H1 (cell line): ENCODE measurements around the gene THOP1. TPM values are rescaled to one million over a fixed set of nuclear protein-coding genes. Genes with fewer than 3 reads are reported as not detected.

Experiments used
- ATF3 ChIP-seq: IDR thresholded peaks from 2 replicates; pipeline ENCODE4 v1.6.1; 2011; ENCODE audit warnings: low read depth, mild to moderate bottlenecking, low read length; ENCODE audit not compliant: insufficient read depth
- CBX8 ChIP-seq: fragments of 300-800, 300-1000 bp; sonication (generic); IDR thresholded peaks from 2 replicates; pipeline ENCODE4 v1.7.1; 2016; ENCODE audit warnings: low read depth, low read length, borderline replicate concordance
- CHD2 ChIP-seq: IDR thresholded peaks from 2 replicates; pipeline ENCODE4 v1.6.1; 2012; ENCODE audit warnings: low read length, improper control_type of control experiment
- CTBP2 ChIP-seq: IDR thresholded peaks from 2 replicates; pipeline ENCODE4 v1.7.0; 2011; ENCODE audit warnings: borderline replicate concordance, mild to moderate bottlenecking, moderate library complexity, mixed read lengths, low read length; ENCODE audit not compliant: insufficient read depth, insufficient read length
- E2F6 ChIP-seq: IDR thresholded peaks from 2 replicates; pipeline ENCODE4 v1.6.1; 2012; ENCODE audit warnings: inconsistent platforms
- EP300 ChIP-seq, 2 experiments: IDR thresholded peaks; 1 replicate in 1 of 2; 2 replicates in 1 of 2; pipeline ENCODE4 v1.6.1; 2011 to 2012; ENCODE audit warnings: low read depth in 2 of 2, low read length in 2 of 2, mild to moderate bottlenecking in 2 of 2, borderline replicate concordance in 1 of 2, inconsistent platforms in 1 of 2, moderate library complexity in 1 of 2
- KDM1A ChIP-seq: fragments of 200-600, 300-600 bp; sonication (generic); IDR thresholded peaks from 2 replicates; pipeline ENCODE4 v1.7.1; 2016; ENCODE audit warnings: mild to moderate bottlenecking, low read length, borderline replicate concordance
- KDM4A ChIP-seq: IDR thresholded peaks from one replicate; pipeline ENCODE4 v1.7.1; 2012; ENCODE audit warnings: low read depth, mild to moderate bottlenecking, moderate library complexity, low read length, inconsistent platforms; ENCODE audit not compliant: severe bottlenecking
- KDM5A ChIP-seq: fragments of 200-600 bp; IDR thresholded peaks from 2 replicates; pipeline ENCODE4 v1.7.1; 2012; ENCODE audit warnings: mild to moderate bottlenecking, low read length, inconsistent platforms, mixed read lengths
- RAD21 ChIP-seq, 2 experiments: IDR thresholded peaks in 1 of 2; conservative IDR thresholded peaks in 1 of 2; 2 replicates each; pipeline ENCODE4 v1.6.1; 2011; ENCODE audit warnings: low read depth in 2 of 2, low read length in 2 of 2, improper control_type of control experiment in 1 of 2, inconsistent platforms in 1 of 2, mild to moderate bottlenecking in 1 of 2, moderate library complexity in 1 of 2
- RFX5 ChIP-seq: IDR thresholded peaks from 2 replicates; pipeline ENCODE4 v1.6.1; 2011; ENCODE audit warnings: low read depth, low read length, improper control_type of control experiment, borderline replicate concordance
- SIN3A ChIP-seq, 2 experiments: IDR thresholded peaks in 1 of 2; conservative IDR thresholded peaks in 1 of 2; 2 replicates each; pipeline ENCODE4 v1.6.1; 2011 to 2012; ENCODE audit warnings: low read length in 2 of 2, improper control_type of control experiment in 1 of 2, low read depth in 1 of 2, mild to moderate bottlenecking in 1 of 2
- SIRT6 ChIP-seq: IDR thresholded peaks from one replicate; pipeline ENCODE4 v1.7.1; 2012; ENCODE audit warnings: low read length, inconsistent platforms
- SP4 ChIP-seq: IDR thresholded peaks from 2 replicates; pipeline ENCODE4 v1.6.1; 2012; ENCODE audit warnings: low read length, inconsistent platforms
- SRF ChIP-seq: IDR thresholded peaks from 2 replicates; pipeline ENCODE4 v1.6.1; 2011; ENCODE audit warnings: mild to moderate bottlenecking, low read depth, low read length, moderate library complexity
- SUZ12 ChIP-seq: fragments of 200-600 bp; sonication (generic); IDR thresholded peaks from 2 replicates; pipeline ENCODE4 v1.6.1; 2012; ENCODE audit warnings: mild to moderate bottlenecking, inconsistent platforms, low read length, moderate library complexity, mixed read lengths
- TAF7 ChIP-seq: optimal IDR thresholded peaks from 2 replicates; pipeline ENCODE3; 2011; ENCODE audit warnings: low read depth, mild to moderate bottlenecking, inconsistent platforms, low read length, moderate library complexity, borderline replicate concordance
- TBP ChIP-seq: IDR thresholded peaks from 2 replicates; pipeline ENCODE4 v1.6.1; 2011; ENCODE audit warnings: low read depth, low read length, improper control_type of control experiment
- TCF12 ChIP-seq: IDR thresholded peaks from 2 replicates; pipeline ENCODE4 v1.6.1; 2011; ENCODE audit warnings: low read depth, mild to moderate bottlenecking, low read length
- polyA plus RNA-seq, 7 experiments: library from polyadenylated mRNA; depleted of rRNA in 3 of 7; stranded (reverse) in 5 of 7; unstranded in 2 of 7; fragments of >200 nt in 5 of 7; fragments of 200-250 nt in 2 of 7; gene quantifications; 1 replicate in 5 of 7; 2 replicates in 1 of 7; 4 replicates in 1 of 7; pipeline versions ENCODE4 v1.2.1 to v1.2.3, GENCODE V29; 2011 to 2013; ENCODE audit warnings: missing spikeins in 2 of 7, mixed read lengths in 2 of 7
- total RNA-seq: library from RNA; stranded (reverse); fragmentation: NEBNext Ultra II Directional; extraction: Animal tissue kit (Norgen Biotek cat#: 25700); gene quantifications from 2 replicates; pipeline ENCODE4 v1.2.1, GENCODE V29; 2021
- TF ChIP-seq, protein P1 (sequence below): IDR thresholded peaks from 2 replicates; pipeline ENCODE4 v1.6.1; 2012; ENCODE audit warnings: low read length, inconsistent platforms

Gene THOP1
- total and polyA plus RNA-seq, 2 of the 8 experiments (the other 6 are each of a cell fraction or from before 2014, with no cell fraction given) = 136 to 159 TPM

DNA sequence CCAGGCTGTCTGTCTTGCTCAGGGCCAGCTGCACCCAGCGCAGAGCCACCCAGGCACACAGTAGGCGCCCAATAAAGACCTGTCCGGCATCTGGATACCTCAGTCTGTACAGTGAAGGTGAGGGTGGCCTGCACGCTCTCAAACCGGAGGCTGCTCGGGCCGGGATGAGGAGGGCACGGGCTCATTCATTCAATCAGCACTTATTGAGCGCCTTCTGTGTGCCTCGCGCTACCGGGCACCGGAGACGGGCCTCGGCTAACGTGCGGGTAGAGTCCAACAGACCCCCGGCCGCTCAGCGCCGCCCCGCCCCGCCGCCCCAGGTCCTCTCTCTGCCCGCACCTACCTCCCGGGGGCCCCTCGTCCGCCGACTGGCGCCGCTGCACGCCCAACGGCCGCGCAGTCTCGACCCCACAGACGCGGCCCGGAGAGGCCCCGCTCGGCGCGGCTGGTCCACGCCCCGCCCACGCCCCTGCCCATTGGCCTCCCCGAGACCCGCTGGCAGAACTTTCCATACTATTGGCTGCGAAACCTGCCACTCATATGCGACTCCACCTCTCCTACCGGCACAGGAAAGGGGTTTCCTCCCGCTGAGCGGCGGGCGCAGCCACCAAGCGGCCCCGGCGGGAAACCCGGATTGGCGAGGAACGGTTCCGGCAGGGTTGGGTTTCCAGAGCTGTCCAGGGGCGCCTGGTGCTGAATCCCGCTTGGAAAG, 45.5 kb upstream of the THOP1 start, which contains the start of gene SLC39A3 (continued):
- TF ChIP-seq ATF3 (no peak), TCF12 (peak; percentile 86; the same call in 1 of the 2 replicates), SIN3A (conservative IDR thresholded peaks at IDR 0.05 in 1 of 2, IDR thresholded peaks at IDR 0.05 in 1 of 2; ENCODE audit: low read depth in 1 of 2, low read length in 2 of 2) (peak; percentile 99 to 100), SUZ12 (no peak), RFX5 (no peak), EP300 (IDR thresholded peaks at IDR 0.05; ENCODE audit: borderline replicate concordance in 1 of 2, low read depth in 2 of 2, low read length in 2 of 2) (peak in 1 of 2 experiments; percentile 89; a peak in 2 of 3 replicates), CHD2 (peak; percentile 87), SRF (peak; percentile 61; the same call in 1 of the 2 replicates), E2F6 (no peak; the same call in 1 of the 2 replicates), SIRT6 (no peak), KDM4A (peak; percentile 33), TBP (peak; percentile 68), TAF7 (peak; percentile 89), RAD21 (IDR thresholded peaks at IDR 0.05 in 1 of 2, conservative IDR thresholded peaks at IDR 0.05 in 1 of 2; ENCODE audit: low read depth in 2 of 2, low read length in 2 of 2) (peak in 1 of 2 experiments; percentile 42; a peak in 2 of 4 replicates), KDM5A (no peak), CBX8 (no peak), KDM1A (peak; percentile 57; the same call in 1 of the 2 replicates), SP4 (peak; percentile 96), CTBP2 (peak; percentile 76)
- TF ChIP-seq, protein P1, sequence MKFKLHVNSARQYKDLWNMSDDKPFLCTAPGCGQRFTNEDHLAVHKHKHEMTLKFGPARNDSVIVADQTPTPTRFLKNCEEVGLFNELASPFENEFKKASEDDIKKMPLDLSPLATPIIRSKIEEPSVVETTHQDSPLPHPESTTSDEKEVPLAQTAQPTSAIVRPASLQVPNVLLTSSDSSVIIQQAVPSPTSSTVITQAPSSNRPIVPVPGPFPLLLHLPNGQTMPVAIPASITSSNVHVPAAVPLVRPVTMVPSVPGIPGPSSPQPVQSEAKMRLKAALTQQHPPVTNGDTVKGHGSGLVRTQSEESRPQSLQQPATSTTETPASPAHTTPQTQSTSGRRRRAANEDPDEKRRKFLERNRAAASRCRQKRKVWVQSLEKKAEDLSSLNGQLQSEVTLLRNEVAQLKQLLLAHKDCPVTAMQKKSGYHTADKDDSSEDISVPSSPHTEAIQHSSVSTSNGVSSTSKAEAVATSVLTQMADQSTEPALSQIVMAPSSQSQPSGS = peak; percentile 93
